A549 (cell line): ENCODE results near the gene SASH1. TPM values are rescaled to one million over a fixed set of nuclear protein-coding genes. Genes with fewer than 3 reads are reported as not detected.

Experiments used
- ATAC-seq, 2 experiments: fragments of 200-7000 bp in 1 of 2; fragments of >200 bp in 1 of 2; cut with Nextera tagmentation in 1 of 2; cut with Tn5 transposase in 1 of 2; 3 replicates each; pipeline versions ENCODE4 v1.8.0 to v1.9.1; 2018 to 2020; ENCODE audit warnings: mild to moderate bottlenecking in 1 of 2, moderate library complexity in 1 of 2
- CTCF ChIA-PET: fragments of 300-600 bp; sonication (Branson Sonifier 250); formaldehyde crosslinking; extraction: SDS; loops from one replicate; lab custom pipeline; 2021; ENCODE audit warnings: antibody characterized with exemption, inconsistent platforms; lab: Yijun Ruan, JAX
- POLR2A ChIA-PET: fragments of 350-600 bp; formaldehyde crosslinking; extraction: SDS; loops from one replicate; lab custom pipeline; 2021; ENCODE audit warnings: antibody characterized with exemption, inconsistent platforms; lab: Yijun Ruan, JAX
- DNase-seq, 2 experiments: peaks; one replicate each; pipeline versions ENCODE4 v3.0.0 to v3.0.0-alpha.2; 2011 to 2016; ENCODE audit warnings: low read depth in 1 of 2, low spot score in 1 of 2
- FAIRE-seq: peaks from 2 replicates; lab custom pipeline; 2011; peaks lifted over from hg19 to GRCh38; lab: Jason Lieb, UNC
- H3K27ac ChIP-seq, 2 experiments: fragments of >200 bp; sonication (Bioruptor Twin); formaldehyde crosslinking; 3 replicates each; pipeline ENCODE4 v1.5.1; 2016 to 2017
- H3K4me1 ChIP-seq: fragments of >200 bp; sonication (Bioruptor Twin); formaldehyde crosslinking; 3 replicates; pipeline ENCODE4 v1.6.1; 2016
- H3K4me2 ChIP-seq: fragments of >200 bp; sonication (Bioruptor Twin); formaldehyde crosslinking; 3 replicates; pipeline ENCODE4 v1.6.1; 2016
- H3K4me3 ChIP-seq: fragments of >200 bp; sonication (Bioruptor Twin); formaldehyde crosslinking; 3 replicates; pipeline ENCODE4 v1.5.1; 2016
- H3K9me3 ChIP-seq: fragments of >200 bp; sonication (Bioruptor Twin); formaldehyde crosslinking; 3 replicates; pipeline ENCODE4 v1.6.1; 2016
- BCL3 ChIP-seq: fragments of >200 bp; sonication (Bioruptor Twin); formaldehyde crosslinking; IDR thresholded peaks from 3 replicates; pipeline ENCODE4 v1.6.1; 2016
- BHLHE40 ChIP-seq: IDR thresholded peaks from 2 replicates; pipeline ENCODE4 v1.6.1; 2012; ENCODE audit warnings: low read depth, low read length, inconsistent platforms
- CBX2 ChIP-seq: fragments of 200-600 bp; sonication (generic); IDR thresholded peaks from 2 replicates; pipeline ENCODE4 v1.6.1; 2016; ENCODE audit warnings: low read depth, mild to moderate bottlenecking, borderline replicate concordance
- CEBPB ChIP-seq, 2 experiments: fragments of >200 bp in 1 of 2; sonication (Bioruptor Twin) in 1 of 2; formaldehyde crosslinking in 1 of 2; IDR thresholded peaks; 2 replicates each; pipeline ENCODE4 v1.6.1; 2012 to 2016
- EHF ChIP-seq: fragments of 250-450 bp; sonication (Bioruptor Pico); IDR thresholded peaks from 2 replicates; pipeline ENCODE4 v1.5.0; 2020; ENCODE audit warnings: mild to moderate bottlenecking
- EP300 ChIP-seq, 2 experiments: fragments of >200 bp; sonication (Bioruptor Twin); formaldehyde crosslinking; IDR thresholded peaks; 2 replicates in 1 of 2; 3 replicates in 1 of 2; pipeline ENCODE4 v1.6.1; 2016 to 2017
- ESRRA ChIP-seq: fragments of 150-350 bp; IDR thresholded peaks from 2 replicates; pipeline ENCODE4 v1.6.1; 2014; ENCODE audit warnings: mild to moderate bottlenecking, low read length, borderline replicate concordance
- FOSB ChIP-seq: fragments of 250-450 bp; sonication (Bioruptor Pico); IDR thresholded peaks from 2 replicates; pipeline ENCODE4 v1.5.0; 2020; ENCODE audit warnings: mild to moderate bottlenecking, moderate library complexity
- FOXS1 ChIP-seq: fragments of 250-450 bp; sonication (Bioruptor Pico); IDR thresholded peaks from 2 replicates; pipeline ENCODE4 v1.5.0; 2020; ENCODE audit warnings: mild to moderate bottlenecking, moderate library complexity
- GATA3 ChIP-seq: IDR thresholded peaks from 2 replicates; pipeline ENCODE4 v1.6.1; 2012; ENCODE audit warnings: borderline replicate concordance
- HEYL ChIP-seq: fragments of 250-450 bp; sonication (Bioruptor Pico); IDR thresholded peaks from 2 replicates; pipeline ENCODE4 v1.8.0; 2021; ENCODE audit warnings: mild to moderate bottlenecking, moderate library complexity
- HMGXB4 ChIP-seq: fragments of 250-450 bp; sonication (Bioruptor Pico); IDR thresholded peaks from 2 replicates; pipeline ENCODE4 v1.5.0; 2021; ENCODE audit warnings: mild to moderate bottlenecking, moderate library complexity, borderline replicate concordance
- KDM1A ChIP-seq: fragments of 200-600 bp; sonication (generic); IDR thresholded peaks from 2 replicates; pipeline ENCODE4 v1.6.1; 2016; ENCODE audit warnings: low read depth, mild to moderate bottlenecking
- KDM5A ChIP-seq: fragments of 200-600 bp; sonication (generic); IDR thresholded peaks from 2 replicates; pipeline ENCODE4 v1.6.1; 2016; ENCODE audit warnings: antibody characterized with exemption, mild to moderate bottlenecking
- MAFK ChIP-seq: fragments of 450-650 bp; IDR thresholded peaks from 2 replicates; pipeline ENCODE4 v1.6.1; 2014; ENCODE audit not compliant: partially characterized antibody
- MAZ ChIP-seq: fragments of 150-350 bp; IDR thresholded peaks from 2 replicates; pipeline ENCODE4 v1.6.1; 2014; ENCODE audit warnings: antibody characterized with exemption, low read depth, low read length, borderline replicate concordance
- NFE2L2 ChIP-seq: fragments of 150-350 bp; conservative IDR thresholded peaks from 2 replicates; pipeline ENCODE4 v1.6.1; 2014; ENCODE audit warnings: low read length
- NPAS2 ChIP-seq: fragments of 250-450 bp; sonication (Bioruptor Pico); IDR thresholded peaks from 2 replicates; pipeline ENCODE4 v1.8.0; 2022; ENCODE audit warnings: mild to moderate bottlenecking, moderate library complexity, borderline replicate concordance
- NR3C1 ChIP-seq: fragments of >200 bp; sonication (Bioruptor Twin); formaldehyde crosslinking; IDR thresholded peaks from 3 replicates; pipeline ENCODE4 v1.6.1; 2017
- RAD21 ChIP-seq, 2 experiments: fragments of >200 bp in 1 of 2; sonication (Bioruptor Twin) in 1 of 2; formaldehyde crosslinking in 1 of 2; IDR thresholded peaks in 1 of 2; conservative IDR thresholded peaks in 1 of 2; 2 replicates in 1 of 2; 3 replicates in 1 of 2; pipeline ENCODE4 v1.6.1; 2012 to 2018; ENCODE audit warnings: inconsistent platforms in 1 of 2
- RCOR1 ChIP-seq: fragments of 150-350 bp; IDR thresholded peaks from 2 replicates; pipeline ENCODE4 v1.6.1; 2014; ENCODE audit warnings: antibody characterized with exemption, low read length, low read depth
- REST ChIP-seq: fragments of 200-600 bp; sonication (generic); IDR thresholded peaks from 2 replicates; pipeline ENCODE4 v1.6.1; 2016; ENCODE audit warnings: antibody characterized with exemption, mild to moderate bottlenecking, moderate library complexity
- TFCP2L1 ChIP-seq: fragments of 250-450 bp; sonication (Bioruptor Pico); IDR thresholded peaks from 2 replicates; pipeline ENCODE4 v1.5.0; 2021; ENCODE audit warnings: mild to moderate bottlenecking
- ZNF302 ChIP-seq: fragments of 250-450 bp; sonication (Bioruptor Pico); IDR thresholded peaks from 2 replicates; pipeline ENCODE4 v1.9.0; 2021; ENCODE audit warnings: inconsistent platforms, mild to moderate bottlenecking, moderate library complexity
- WGBS: methylation state at CpG from one replicate; pipeline ENCODE4 v1.1.6; 2017; ENCODE audit errors: missing lambda C conversion rate; 5-methylcytosine and 5-hydroxymethylcytosine counted together
- polyA plus RNA-seq, 4 experiments: library from polyadenylated mRNA; depleted of rRNA in 3 of 4; stranded (reverse); fragments of >200 nt; fragmentation: RNase III in 1 of 4; extraction: RNeasy Plus Mini Kit Qiagen cat#74134 plus additional on column Dnase treatment in 1 of 4; gene quantifications; 2 replicates in 3 of 4; 3 replicates in 1 of 4; pipeline ENCODE4 v1.2.3, GENCODE V29; 2011 to 2017
- TF ChIP-seq, protein P1 (sequence below): fragments of 450-650 bp; IDR thresholded peaks from 2 replicates; pipeline ENCODE4 v1.6.1; 2014; ENCODE audit warnings: antibody characterized with exemption
- TF ChIP-seq, protein P2 (sequence below): fragments of 150-350 bp; IDR thresholded peaks from 2 replicates; pipeline ENCODE4 v1.6.1; 2014; ENCODE audit warnings: low read depth, mild to moderate bottlenecking, low read length

The SASH1 gene
- polyA plus RNA-seq, 2 of the 4 experiments (the other 2 are of a cell fraction): 2.5 to 3.0 TPM

GRCh38 chr6:148457843-148458159 lies 115.2 kb downstream of the SASH1 start (continued):
- TF ChIP-seq REST: no peak
- TF ChIP-seq HMGXB4 (CRISPR knock-in tag): no peak
- TF ChIP-seq GATA3: no peak
- TF ChIP-seq EHF (CRISPR knock-in tag): no peak
- no peak for TF ChIP-seq KDM5A

DNA sequence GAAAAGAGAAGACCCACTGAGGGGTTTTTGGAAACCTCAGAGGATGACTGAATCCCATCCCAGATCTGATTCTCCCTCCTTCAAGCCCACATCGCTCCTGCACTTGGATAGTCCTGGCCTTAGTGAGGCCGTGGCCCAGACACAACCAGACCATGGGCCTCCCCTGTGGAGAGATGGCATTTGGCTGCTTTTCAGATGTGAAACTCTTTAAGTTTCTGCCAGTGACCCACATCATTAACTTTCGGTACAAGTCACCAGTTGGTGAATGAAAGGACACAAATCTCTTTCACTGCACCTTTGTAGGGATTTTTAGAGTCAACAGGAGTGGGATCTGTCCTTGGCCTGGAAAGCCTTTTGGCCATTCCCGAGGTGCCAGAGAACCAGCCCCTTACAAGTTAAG lies 116.6 kb downstream of the SASH1 start:
- CTCF ChIA-PET: interaction anchor here (1.0 to 2.4 kb wide), 2 partner anchors 282 to 952 kb away, joined by 3 to 7 read pairs; no protein-coding TSS in a partner anchor
- WGBS: 61% methylated on average over 3 of the region's 4 CpGs

DNA sequence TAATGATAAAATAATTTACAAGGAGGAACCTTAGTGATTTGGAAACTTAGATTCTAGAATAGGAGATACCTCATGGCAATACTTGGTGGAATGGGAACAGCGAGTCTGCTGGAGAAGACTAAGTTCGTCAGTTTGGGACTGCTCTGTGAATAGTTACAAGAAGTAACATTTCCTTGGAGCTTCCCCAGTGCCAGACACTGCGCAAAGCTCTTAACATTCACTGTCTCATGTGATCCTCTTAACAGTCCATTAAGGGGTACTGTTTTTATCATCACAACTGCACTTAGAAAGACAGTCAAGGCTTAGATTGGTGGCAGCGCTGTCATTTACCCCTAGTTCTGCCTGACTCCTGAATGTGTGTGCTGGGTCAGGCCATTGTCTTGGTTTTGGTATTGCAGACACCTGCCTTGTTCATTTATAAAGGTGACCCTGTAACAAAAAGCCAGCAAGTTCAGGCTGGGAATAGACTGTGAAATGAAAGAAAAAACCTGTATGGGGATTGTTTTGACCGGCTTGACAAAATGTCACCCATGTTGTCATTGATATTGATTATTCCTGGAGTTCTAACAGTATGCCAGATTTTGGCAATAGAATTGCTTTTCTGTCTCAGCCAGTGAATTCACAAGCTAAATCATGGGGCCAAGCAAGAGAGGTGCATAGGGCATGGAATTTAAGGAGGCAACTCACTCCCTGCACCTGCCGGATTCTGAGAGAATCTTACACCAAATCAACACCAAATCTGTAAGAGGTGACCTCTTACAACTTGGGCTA lies 118.4 kb downstream of the SASH1 start:
- CTCF ChIA-PET: interaction anchor here (2.4 kb wide), 1 partner anchor 283 kb away, joined by 7 read pairs; no protein-coding TSS in a partner anchor
- 92% methylated on average over 6 of the region's 6 CpGs for WGBS
- peaks cover 4% of the 10 kb centered on the region; the same call in 1 of the 3 replicates for H3K4me1 ChIP-seq
- no peak for ATAC-seq
- no peak overlapping the region for H3K27ac ChIP-seq
- no peak overlapping the region for H3K4me3 ChIP-seq
- POLR2A ChIA-PET: no interaction called here
- FAIRE-seq: no peak
- no peak overlapping the region for H3K4me2 ChIP-seq
- no peak for DNase-seq
- no peaks in the 10 kb centered on the region for H3K9me3 ChIP-seq
- no peak for TF ChIP-seq FOXS1 (CRISPR knock-in tag)
- no peak for TF ChIP-seq RCOR1
- no peak for TF ChIP-seq ESRRA
- no peak for TF ChIP-seq FOSB (CRISPR knock-in tag)
- no peak for TF ChIP-seq NFE2L2
- TF ChIP-seq KDM1A: no peak
- TF ChIP-seq CBX2: no peak
- no peak for TF ChIP-seq BCL3

More for the DNA sequence above, 116.6 kb downstream of the SASH1 start:
- Histone ChIP-seq H3K27ac (no peak overlapping the region), H3K4me1 (no peaks in the 10 kb centered on the region), H3K4me2 (no peak overlapping the region), H3K9me3 (no peaks in the 10 kb centered on the region), H3K4me3 (no peak overlapping the region)
- POLR2A ChIA-PET: no interaction called here
- TF ChIP-seq NPAS2 (CRISPR knock-in tag) (no peak), CBX2 (no peak), NR3C1 (no peak), TFCP2L1 (CRISPR knock-in tag) (no peak), CEBPB (IDR thresholded peaks at IDR 0.05) (no peak), RAD21 (conservative IDR thresholded peaks at IDR 0.05 in 1 of 2, IDR thresholded peaks at IDR 0.05 in 1 of 2) (no peak), ZNF302 (CRISPR knock-in tag) (no peak), HEYL (no peak), MAFK (no peak), EP300 (IDR thresholded peaks at IDR 0.05) (no peak), BHLHE40 (no peak), MAZ (no peak)
- TF ChIP-seq, protein P1, sequence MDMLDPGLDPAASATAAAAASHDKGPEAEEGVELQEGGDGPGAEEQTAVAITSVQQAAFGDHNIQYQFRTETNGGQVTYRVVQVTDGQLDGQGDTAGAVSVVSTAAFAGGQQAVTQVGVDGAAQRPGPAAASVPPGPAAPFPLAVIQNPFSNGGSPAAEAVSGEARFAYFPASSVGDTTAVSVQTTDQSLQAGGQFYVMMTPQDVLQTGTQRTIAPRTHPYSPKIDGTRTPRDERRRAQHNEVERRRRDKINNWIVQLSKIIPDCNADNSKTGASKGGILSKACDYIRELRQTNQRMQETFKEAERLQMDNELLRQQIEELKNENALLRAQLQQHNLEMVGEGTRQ: no peak
- TF ChIP-seq, protein P2, sequence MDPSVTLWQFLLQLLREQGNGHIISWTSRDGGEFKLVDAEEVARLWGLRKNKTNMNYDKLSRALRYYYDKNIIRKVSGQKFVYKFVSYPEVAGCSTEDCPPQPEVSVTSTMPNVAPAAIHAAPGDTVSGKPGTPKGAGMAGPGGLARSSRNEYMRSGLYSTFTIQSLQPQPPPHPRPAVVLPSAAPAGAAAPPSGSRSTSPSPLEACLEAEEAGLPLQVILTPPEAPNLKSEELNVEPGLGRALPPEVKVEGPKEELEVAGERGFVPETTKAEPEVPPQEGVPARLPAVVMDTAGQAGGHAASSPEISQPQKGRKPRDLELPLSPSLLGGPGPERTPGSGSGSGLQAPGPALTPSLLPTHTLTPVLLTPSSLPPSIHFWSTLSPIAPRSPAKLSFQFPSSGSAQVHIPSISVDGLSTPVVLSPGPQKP: no peak
- no peak for FAIRE-seq
- DNase-seq: no peak
- ATAC-seq: no peak
